Stimulated activated CD8-positive, alpha-beta memory T cell treated with anti-CD3 and anti-CD28 coated beads, Interleukin-2, amount 100 ng/mL, for 48 hours (primary cell): ENCODE results near the gene GRAMD1B.
"Not testable (repeated sequence)": the region's sequence is repeated elsewhere in the genome, so short reads cannot be mapped to it uniquely, and the experiment has no call there.

ENCODE experiments used
- DNase-seq, 2 donors: peaks; one replicate each; pipeline ENCODE4 v3.0.0-alpha.2; 2020; ENCODE audit warnings: low read depth in 2 of 2

GRAMD1B gene

DNA sequence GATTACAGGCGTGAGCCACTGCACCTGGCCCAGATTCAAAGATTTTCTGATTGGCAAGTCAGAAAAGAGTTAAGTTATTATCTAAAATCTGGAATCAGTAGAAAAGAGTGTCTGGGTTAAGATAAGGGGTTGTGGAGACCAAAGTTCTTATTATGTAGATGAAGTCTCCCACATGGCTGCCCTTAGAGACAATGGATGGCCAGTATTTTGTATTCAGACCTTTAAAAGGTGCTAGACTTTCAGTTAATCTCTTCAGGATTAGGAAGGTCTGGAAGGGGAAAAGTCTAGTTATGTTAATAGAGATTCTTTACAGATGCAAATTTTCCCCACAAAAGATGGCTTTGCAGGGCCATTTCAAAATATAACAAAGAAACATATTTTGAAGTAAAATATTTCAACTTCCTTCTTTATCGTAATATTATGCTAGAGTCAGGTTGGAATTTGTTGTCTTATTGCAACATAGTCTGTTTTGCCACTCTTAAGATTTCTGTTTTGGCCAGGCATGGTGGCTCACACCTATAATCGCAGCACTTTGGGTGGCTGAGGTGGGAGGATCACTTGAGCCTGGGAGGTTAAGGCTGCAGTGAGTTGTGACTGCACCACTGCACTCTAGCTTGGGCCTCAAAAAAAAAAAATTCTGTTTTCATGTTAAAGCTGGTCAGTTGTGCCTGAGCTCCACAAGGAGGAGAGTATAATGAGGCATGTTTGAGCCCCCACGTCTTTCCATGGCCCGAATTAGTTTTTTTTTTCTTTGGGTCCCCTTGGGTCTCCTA lies 14.0 kb downstream of the GRAMD1B start:
- no peak for DNase-seq

DNA sequence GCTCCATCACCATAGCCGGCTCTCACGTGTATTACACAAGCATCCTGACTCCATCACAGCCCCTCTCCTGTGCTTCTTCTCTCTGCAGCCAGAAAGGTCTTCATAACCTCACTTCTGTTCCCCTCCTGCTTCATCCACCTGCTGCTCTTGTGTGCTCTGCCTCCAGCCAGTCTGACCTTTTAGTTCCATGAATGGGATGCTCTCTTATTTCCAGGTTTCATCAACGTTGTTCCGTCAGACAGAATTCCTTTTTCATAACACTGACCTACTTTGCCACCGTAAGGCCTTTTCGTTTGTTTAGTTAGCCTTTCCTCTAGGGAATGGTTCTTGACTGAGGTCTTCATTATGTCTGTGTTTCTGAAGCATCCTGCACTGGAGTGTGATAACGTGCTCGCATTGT lies 18.8 kb downstream of the GRAMD1B start:
- no peak for DNase-seq

DNA sequence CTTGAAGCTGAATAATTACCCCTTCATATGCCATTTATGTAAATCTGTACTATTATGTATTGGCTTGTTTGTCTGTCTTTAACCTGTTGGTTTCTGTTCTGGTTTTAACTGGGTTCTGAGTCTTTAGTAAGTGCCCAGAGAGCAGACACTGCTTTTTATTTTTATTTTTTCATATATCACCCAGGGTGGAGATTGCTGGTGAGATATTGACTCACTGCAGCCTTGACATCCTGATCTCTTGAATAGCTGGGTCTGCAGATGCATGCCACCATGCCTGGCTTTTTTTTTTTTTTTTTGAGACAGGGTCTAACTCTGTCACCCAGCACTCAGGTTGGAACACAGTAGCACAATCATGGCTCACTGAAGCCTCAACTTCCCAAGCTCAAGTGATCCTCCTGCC lies 19.4 kb downstream of the GRAMD1B start:
- DNase-seq: no peak

DNA sequence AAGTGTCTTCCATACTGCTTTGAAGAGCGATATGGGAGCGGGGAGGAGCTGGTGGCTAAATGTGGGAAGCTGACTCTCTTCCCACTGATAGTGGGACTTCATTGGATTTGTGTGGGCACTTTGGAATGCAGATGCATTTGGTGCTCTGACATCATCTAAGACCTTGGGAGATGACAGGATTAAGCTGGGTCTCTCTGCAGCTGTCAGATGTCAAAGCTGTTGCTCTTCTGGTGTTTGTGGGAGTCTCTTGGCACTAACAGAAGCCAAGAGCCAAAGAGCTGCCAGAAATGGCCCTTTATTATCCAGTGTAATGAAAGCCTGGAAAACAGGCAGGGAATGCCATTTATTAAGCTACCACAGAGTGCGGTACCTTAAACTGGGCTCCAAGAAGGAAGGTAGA lies 20.6 kb downstream of the GRAMD1B start:
- DNase-seq: no peak

DNA sequence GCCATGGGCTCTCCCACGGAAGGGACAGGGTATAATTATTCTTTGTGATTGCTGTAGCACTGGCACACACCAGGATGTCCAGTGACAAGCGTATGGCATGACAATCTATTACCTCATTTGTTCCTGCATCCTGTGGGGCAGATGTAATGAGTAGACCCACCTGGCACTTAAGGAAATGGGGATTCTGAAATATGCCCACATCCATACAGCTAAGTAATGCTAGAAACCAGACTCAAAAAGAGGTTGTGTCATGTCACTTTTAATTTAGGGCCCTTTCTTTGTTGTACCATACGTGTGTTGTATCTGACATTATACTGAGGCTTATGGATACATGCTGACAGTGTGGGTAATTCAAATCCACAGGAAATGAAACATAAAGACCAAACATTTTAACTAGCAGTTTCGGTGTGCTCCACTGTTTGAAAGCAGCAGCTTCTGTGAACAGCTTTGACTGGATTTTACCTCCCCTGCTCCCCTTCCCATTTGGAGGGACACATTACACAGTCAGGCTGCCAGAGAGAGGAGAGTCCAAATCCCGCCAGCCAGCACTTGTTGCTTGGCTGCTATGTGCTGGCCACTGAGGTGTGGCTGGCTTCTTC lies 21.2 kb downstream of the GRAMD1B start:
- no peak for DNase-seq

DNA sequence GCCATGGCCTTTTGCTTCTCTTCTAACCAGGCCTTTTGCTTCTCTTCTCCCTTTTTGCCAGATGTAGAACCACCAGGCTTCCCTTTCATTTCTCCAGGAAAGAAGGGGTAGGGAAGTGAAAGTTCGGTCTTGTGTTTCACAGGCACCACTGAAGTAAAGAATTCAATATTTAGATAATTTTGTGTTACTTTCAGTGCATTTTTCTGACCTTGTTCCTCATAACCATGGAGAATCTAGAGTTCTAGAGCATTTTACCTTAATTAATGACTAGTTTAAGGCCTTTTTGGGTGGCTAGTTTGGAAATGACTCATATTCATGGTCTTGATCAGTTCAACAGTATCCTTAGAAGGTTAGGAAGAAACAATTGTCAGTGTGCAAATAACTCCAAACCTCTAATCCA lies 22.7 kb downstream of the GRAMD1B start:
- DNase-seq: no peak

DNA sequence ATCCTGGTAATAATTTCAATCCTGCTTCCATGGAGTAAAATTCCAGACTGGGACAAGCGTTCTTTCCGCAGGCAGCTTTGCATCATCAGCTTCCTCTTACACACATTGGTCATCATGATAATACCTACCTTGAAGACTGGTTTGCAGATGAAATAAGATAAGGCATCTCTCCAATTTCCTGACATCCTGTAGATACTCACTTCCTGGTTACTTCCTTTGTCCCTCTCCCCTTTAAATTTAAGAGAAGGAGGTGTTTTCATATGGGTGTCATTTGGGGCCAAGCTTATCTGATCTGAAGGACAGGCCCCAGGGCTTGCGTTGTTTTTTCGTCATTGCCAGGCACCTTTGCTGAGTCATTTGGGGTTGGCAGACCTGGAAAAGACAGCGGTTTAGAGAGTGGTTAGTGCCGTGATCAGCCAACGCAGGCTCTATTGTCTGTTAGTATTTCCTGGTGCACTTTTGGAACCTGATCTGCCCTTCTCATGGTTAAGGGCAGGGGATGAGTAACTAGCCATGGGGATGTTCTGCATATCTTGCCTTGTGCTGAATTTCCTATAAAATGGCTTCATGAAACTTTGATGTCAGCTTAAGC lies 24.1 kb downstream of the GRAMD1B start:
- DNase-seq: peak; percentile 49 to 61

DNA sequence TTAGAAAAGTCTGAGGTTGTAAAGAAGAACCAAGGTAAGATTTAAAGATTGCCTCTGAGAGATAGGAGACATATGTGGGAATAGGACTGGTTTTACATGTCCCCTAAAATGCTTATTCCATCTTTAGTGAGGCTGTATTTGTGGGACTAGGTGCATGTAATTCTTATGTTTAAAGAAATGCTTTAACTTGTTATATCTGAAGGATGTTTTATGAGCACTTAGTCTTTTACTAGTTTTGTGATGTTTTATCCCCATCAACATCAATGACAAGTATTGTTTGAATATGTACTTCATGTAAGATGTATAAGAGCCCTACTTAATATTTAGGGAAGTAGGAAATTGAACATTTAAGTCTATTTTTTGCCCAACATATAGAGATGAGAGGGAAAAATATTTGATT lies 24.7 kb downstream of the GRAMD1B start:
- no peak for DNase-seq

DNA sequence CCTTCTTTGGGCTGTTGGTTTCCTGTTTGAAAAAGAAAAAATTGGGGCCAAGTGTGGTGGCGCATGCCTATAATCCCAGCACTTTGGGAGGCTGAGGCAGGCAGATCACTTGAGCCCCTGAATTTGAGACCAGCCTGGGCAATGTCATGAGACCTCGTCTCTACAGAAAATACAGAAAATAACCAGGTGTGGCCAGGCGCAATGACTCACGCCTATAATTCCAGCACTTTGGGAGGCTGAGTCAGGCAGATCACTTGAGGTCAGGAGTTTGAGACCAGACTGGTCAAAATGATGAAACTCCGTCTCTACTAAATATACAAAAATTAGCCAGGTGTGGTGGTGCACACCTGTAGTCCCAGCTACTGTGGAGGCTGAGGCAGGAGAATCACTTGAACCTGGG lies 26.4 kb downstream of the GRAMD1B start:
- DNase-seq: not testable (repeated sequence)

DNA sequence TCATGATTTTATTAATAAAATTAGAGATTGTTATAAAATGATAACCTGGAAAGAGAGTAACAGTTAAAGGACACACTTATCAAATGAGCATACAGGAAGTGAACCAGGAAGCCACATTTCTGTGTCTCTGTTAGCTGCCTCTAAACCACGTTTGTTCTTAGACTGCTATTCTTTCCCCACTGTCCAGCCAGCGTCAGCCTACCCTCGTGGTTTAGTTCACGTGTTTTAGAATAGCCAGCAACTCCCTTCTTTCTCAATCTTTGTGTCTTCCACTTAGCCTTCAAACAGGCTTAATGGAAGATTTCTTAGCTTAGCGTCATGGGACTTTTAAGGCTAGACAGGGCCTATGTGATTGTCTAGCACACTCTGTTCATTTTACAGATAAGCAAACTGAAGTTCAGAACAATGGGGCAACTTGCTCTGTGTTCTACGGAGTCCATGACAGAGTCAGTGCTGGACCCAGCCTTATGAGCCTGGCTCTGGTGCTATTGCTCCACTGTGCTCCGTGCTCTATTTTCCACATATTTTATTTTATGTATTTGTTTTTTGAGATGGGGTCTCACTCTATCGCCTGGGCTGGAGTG lies 27.2 kb downstream of the GRAMD1B start:
- no peak for DNase-seq

DNA sequence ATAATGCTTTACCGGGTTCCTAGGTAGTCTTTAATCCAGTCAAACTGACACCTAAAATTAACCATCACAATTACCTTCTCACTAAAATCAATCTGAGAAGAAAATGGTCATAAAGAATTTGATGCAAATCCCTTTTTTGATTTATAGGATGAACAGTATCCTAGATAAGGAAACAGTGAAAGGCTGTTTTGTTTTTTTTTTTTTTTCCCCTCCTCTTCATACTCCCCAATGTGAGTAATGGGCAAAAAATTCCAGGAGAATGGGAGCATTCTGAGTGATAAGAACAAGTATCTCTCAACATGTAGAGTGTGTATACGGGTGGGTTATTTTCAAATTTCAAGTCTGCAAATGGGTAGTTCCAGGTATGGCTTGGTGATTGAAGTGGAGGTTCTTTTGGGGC lies 28.4 kb downstream of the GRAMD1B start:
- no peak for DNase-seq

DNA sequence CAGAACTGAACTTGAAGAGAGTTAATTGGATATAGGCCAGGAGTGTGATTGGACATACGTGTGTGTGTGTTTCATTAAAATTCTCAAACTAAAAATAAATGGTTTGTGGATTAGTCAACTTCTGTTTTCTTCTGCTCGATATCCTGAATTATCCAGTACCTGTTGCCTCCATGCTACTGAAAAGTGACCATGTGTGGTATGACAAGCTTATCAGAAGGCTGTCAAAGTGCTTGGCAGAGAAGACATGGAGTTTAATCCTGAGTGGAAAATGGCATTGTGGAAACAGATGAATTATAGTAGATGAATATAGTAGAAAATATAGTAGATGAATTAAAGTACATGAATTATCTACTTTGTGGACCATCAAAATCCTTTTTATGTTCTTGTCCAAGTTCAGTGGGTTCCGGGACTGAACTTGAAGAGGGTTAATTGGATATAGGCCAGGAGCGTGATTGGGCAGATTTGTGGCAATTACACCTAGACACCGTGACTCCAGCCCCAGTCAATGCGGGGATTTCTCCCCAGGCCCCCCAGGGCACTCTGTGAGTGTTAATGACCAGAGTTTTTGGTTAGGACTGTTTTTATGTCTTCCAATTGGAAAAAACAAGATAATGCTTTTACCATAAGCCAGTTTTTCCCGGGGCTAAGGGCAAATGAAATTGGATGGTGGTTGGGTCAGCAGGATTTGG lies 30.1 kb downstream of the GRAMD1B start:
- DNase-seq: no peak

DNA sequence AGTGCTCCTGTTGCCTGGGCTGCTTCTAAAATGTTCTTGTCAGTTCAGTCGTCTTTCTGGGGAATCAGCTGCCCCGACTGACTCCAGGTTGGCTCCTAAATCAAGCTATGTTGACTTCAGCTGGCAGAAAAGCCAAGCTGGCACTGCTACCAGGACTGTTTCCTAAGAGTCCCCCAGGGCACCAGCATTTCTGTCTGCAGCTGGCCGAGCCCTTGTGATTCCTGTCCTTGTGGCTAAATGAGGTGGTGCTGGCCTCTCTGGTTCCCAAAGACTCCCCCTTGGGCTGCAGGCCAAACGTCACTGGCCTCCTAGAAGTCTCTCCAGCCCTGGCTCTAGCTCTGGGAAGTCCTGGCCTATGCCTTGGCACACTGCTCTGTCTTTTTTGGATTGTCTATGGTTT lies 31.1 kb downstream of the GRAMD1B start:
- DNase-seq: no peak

DNA sequence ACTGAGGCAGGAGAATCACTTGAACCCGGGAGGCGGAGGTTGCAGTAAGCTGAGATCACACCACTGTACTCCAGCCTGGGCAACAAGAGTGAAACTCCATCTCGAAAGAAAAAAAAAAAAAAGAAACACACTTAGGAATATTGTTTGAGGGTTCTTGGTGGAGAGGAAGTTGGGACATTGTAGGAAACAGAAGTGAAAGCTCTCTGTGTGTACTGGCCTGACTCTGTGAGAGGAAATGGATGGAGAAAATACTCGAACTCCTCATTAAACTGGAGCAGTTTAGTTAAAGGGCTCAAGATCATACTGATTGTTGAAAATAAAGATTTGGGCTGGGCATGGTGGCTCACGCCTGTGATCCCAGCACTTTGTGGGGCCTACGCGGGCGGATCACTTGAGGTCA lies 35.6 kb downstream of the GRAMD1B start:
- DNase-seq: not testable (repeated sequence)

DNA sequence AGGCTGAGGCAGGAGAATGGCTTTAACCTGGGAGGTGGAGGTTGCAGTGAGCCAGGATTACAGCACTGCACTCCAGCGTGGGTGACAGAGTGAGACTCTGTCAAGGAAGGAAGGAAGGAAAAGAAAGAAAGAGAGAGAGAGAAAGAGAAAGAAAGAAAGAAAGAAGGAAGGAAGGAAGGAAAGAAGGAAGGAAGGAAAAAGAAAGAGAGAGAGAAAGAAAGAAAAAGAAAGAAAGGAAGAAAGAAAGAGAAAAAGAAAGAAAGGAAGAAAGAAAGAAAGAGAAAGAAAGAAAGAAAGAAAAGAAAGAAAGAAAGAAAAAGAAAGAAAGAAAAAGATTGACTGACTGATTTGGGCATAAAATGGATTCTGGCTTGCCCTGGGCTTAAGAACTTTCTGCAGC lies 36.1 kb downstream of the GRAMD1B start:
- DNase-seq: not testable (repeated sequence)

DNA sequence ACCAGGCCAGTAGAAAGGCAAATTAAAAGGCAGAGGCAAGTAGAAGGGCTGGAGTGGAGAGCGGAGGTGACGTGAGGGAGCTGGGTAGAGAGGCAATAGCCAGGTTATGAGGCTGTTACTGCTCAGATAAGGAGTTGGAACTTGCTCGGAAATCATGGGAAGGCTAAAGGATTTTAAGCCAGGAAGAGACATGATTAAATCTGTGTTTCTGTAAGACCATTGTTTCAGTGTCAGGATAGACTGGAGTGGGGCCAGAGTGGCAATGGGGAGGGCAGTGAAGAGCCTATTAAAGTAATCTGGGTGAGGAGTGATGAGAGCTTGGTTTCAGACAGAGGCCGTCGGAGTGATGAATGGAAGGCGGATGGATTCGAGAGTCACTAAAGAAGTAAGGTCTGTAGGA lies 39.0 kb downstream of the GRAMD1B start:
- DNase-seq: no peak

DNA sequence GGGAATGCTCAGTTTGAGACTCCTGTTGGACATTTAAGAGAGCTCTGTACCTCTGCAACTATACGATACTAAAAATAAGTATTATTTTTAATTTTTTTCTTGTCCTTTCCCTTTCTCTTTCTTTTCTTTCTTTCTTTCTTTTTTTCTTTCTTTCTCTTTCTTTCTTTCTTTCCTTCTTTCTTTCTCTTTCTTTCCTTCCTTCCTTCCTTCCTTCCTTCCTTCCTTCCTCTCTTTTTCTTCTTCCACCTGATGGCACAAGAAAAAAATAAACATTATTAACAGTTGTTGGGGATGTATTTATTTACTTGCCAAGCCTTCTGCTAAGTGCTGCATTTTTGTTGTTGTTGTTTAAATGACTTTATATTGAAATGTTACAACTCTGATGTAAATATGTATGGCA lies 39.5 kb downstream of the GRAMD1B start:
- no peak for DNase-seq

DNA sequence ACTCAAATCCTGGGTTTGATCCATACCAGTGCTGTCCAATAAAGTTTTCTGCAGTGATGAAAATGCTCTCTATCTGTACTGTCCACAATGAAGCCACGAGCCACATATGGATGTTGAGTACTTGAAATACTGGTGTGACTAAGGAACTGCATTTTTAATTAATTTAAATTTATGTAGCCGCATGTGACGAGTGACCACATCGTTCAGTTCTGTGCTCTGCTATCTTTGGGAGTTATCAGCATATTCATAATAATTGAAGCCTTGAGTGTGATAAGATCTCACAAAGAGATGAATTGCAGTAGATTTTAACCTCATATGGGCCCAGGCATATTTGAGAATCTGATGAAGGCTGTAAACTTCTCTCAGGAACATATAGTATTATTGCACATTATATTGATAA lies 40.8 kb downstream of the GRAMD1B start:
- DNase-seq: no peak

DNA sequence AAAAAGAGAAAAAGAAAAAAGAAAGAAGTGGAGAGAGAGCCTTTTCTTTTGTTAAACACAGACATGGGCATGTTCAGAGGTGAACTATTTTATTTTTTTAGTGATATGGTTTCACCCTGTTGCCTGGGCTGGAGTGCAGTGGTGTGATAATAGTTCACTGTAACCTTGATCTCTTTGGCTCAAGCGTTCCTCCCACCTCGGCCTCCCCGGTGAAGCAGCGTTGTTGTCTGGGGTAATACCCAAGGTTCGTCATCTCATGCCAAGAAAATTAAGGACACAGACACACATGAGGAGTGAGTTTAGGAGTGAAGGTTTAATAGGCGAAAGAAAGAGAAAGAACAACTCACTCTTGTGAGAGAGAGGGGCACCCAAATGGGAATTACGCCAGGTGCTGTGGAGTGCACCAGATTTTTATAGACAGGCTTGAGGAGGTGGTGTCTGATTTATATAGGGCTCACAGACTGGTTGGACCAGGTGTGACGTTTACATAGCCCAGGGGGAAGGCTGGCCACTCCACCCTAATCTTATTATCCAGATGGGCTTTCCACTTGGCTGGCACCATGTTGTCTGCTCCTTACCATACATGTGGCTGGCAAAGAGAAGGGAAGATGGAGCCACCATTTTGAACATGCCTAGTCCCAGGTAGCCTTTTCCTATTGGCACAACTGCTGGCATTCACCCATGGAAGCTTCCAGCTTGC lies 42.3 kb downstream of the GRAMD1B start:
- DNase-seq: no peak

DNA sequence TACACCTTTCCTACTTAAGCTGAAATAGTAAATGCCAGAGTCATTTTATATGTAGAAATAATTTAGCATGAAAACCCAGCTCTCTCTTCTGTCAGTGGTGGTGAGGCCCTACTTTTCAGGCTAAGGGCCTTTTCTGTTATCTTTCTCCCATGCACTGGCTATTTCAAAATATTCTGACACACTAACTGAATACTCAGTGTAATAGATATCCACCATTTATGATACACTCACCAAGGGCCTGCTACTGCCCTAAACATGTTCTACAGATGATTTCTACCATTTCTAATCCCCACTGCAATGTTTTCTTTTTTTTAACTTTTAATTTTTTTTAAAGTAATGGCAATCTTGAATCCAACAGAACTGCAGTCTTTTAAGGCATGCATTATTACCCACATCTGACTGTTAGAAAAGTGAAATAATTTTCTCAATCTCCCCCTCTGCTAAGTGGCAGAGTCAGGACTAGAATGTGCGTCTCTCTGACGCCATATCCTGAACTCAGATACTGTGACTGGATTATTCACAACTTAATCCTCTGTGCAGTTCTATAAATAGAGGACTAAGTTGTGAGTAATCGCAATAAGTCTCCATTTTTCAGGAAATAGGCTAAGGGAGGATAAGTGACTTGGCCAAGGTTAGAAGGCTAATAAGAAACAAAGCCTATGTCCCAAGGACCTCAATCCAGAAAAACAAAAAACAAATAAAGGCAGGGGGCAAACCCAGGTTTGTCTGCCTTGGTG lies 44.0 kb downstream of the GRAMD1B start:
- no peak for DNase-seq

DNA sequence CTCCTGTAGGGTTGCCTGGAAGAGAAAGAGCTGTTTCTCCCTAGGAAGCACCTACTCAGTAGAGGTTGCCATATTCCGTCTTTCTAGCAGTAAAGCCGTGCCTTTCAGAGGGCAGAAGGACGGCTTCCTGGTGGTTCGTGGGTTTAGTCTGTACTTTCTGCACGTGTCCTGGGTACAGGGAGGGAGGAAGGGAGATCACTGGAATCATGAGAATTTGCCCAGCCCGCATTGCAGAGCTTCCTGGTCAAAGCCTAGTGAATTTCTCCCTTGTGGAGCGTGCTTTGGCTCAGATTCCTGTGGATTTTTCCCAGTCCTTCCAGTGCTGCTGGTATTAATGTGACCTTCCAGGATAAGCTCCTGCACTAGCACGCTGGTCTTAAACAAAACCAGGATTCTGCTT lies 44.9 kb downstream of the GRAMD1B start:
- no peak for DNase-seq
